GM19372 (cell line): ENCODE results near the gene RBM19.

Source experiments
- ATAC-seq: cut with Tn5 transposase; IDR thresholded peaks from one replicate; pipeline ENCODE4 v1.9.1; 2021; ENCODE audit warnings: mild to moderate bottlenecking, low read depth, moderate library complexity; ENCODE audit not compliant: unreplicated experiment

Gene RBM19

GRCh38 chr12:113837528-113838296, 128.4 kb downstream of the RBM19 start:
- ATAC-seq, result no peak

GRCh38 chr12:113837084-113837483, 129.0 kb downstream of the RBM19 start:
- ATAC-seq, result no peak

GRCh38 chr12:113835896-113836295, 130.2 kb downstream of the RBM19 start:
- no peak for ATAC-seq

DNA sequence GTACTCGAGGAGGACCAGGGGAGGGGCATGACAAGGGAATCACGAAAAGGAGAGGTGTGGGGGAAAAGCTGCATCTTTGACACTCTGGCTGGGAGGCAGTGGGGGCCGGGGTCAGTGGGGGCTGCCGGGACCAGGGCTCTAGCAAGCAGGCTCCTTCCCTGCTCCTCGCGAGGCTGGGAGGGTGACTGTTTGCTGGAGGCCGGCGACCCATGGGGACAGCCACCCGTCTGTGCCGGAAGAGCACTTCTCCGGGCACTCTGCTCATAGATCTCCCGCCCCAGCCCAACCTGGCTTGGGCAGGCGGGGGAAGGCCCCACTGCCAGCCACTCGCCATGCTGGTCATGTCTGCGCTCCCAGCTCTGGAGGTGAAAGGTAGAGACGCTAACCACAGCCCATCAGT, 130.7 kb downstream of the RBM19 start:
- ATAC-seq, result no peak

- ATAC-seq, result no peak
Observed at GRCh38 chr12:113833422-113833821, 132.7 kb downstream of the RBM19 start.

DNA sequence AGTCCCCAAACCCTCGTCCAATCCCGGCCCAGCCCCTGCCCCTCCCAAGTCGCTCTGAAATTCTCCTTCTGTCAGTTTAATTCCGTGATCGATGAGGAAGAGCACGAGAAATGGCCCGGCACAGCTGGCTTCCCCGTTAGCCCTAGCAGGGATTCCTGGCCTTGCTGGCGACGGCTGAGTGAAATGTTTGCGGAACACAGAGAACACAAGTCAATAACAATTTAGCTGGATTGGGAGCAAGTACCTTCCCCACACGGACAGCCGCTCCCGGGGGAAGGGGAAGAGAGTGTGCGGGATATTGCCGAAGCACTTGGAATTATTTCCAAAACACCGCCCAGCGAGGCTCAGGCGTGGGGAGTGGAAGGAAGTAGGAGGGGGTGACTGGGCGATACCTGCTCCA, 134.6 kb downstream of the RBM19 start:
- no peak for ATAC-seq

DNA sequence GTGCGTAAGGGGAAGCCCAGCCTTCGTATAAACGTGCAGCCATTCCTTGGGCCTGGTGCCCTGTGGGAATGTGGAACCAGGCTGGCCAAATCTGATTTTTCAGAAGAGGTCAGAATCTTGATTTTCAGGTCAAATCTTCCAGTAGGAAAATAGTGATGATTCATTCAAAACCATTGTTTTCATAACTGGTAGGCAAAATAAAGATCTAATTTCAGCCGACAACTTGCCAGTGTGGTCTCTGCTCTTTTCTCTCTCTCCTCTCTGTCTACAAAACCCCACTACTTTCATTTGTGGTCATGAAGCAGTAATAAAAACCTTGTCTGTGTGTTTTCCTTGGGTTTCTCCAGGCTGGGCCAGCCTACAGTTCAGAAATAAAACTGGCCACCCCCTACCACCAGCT, 135.1 kb downstream of the RBM19 start:
- no peak for ATAC-seq

- ATAC-seq, result no peak
Observed at GRCh38 chr12:113829212-113829611, 136.9 kb downstream of the RBM19 start.

DNA sequence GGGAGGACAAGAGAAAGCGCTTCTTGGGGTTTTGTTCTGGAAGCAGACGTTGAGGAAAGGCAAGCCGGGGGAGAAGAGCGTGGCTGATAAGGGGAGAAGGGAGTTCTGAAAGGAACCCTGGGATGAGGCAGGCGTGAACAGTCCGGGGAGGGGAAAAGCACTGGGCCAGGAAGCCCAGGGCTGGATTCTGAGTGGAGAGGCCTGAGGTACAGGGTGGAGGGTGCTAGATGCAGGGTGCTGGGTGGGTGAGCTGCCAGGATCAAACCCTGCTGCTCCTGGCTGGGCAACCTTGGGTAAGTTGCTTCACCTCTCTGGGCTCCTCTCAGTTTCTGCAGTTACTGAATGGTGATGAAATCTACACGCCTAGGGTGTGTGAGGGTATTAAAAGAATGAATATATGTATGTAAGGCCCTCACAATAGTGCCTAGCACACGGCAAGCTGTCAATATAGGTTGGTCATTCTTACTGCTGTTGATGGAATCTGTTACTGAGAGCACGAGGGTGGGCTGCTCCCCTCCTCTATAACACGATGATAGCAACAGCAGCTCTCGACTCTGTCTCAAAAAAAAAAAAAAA, 138.5 kb downstream of the RBM19 start:
- ATAC-seq, result no peak

DNA sequence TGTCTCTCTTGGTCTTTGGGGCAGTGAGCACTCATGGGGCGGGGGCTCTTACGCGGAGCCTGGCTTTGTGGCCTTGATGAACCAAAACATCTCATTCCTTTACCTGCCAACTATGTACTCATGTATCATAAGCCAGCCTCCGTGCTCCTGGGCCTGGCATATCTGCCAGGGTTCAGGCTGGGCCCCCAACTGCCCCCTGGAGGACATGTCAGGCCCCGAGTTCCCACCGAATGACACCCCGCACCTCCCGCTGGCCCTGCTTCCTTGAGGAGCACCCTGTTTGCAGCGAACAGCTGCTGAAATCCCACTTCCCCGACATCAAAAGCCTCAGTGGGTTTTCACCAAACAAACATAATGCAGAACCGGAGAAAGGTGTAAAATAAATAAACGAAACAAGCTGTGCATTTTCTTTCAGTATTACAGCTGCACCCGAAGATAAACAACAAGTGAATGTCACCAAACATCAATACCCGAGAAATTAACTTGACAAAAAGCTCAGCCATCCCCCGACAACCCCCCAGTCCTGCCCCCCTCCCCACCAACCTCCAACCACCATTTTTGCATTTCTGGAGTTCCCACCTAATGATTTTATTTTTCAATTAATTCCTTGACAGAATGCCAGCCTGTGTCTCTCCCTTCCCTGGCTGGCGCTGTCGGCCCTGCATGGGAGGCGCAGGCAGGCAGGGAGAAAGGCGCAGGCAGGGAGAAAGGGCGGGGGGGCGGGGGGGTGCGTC, 139.2 kb downstream of the RBM19 start:
- no peak for ATAC-seq

DNA sequence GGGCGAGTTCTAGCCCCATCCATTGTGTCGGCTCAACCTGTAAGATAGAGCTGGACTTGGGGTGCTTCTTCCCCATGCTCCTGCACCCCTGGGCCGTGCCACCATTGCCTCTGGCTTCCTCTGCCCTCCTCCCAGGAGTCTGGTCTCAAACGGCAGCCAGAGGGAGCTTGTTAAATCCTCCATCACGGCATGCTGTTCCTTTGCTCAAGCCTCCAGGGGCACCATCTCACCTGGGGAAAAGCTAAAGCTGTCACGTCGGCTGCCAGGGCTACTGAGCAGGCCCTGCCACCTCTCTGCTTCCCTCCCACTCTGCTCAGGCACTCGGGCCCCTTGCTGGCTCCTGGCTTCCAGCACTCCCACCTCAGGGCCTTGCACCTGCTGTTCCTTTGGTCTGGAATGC, 140.4 kb downstream of the RBM19 start:
- no peak for ATAC-seq

DNA sequence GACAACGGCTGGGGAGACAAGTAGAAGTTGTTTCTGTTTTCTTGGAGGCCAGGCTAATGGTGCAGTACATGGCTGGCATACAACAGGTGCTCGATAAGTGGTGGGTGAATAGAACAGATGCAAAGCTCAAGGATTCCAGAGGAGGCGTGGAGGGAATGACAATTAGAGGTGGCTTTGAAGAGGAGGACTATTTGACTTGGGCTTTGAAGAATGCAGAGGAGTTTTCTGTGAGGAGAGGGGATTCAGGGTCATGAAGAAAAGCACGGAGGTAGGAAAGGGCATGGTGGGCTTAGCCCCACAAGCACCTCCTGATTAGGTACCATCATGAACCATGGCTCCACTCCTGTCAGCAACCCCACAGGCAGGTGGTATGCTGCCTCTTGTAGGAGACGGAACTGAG, 142.3 kb downstream of the RBM19 start:
- no peak for ATAC-seq

GRCh38 chr12:113823016-113823415, 143.1 kb downstream of the RBM19 start:
- ATAC-seq, result no peak

DNA sequence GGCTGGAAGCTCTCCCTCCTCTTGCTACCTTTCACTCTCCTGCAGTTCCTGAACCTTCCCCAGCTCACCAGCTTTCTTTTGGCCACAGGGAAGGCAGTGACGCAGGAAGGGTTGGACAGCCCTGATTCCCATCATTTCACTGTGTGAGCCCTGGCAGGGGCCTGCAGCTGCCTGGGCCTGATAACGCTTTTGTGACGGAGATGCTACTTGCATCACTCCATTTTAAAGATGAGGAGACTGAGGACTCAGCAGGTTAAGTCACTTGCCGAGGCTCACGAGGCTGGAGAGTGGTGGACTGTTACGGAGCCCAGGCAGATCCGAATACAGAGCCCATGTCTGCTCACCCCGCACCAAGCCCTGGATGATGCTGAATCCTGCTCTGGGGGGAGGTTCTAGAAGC, 145.3 kb downstream of the RBM19 start:
- no peak for ATAC-seq

DNA sequence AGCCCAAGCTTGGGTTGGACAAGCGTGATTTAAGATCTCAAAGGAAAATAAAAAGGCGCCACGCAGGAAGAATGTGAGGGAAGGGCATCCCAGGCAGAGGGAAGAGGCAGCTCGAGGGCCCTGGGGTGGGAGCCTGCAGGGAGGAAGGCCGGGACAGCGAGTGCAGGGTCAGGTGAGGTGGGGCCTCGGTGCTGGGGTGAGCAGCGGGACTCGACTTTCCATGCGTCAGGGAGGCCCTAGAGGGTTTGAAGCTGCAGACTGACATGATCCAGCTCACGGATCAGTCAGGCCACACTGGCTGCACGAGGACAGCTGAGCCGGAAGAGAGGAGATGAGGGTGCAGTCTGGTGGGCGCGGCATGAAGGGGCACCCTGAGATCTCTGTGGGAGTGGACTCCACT, 145.8 kb downstream of the RBM19 start:
- no peak for ATAC-seq

DNA sequence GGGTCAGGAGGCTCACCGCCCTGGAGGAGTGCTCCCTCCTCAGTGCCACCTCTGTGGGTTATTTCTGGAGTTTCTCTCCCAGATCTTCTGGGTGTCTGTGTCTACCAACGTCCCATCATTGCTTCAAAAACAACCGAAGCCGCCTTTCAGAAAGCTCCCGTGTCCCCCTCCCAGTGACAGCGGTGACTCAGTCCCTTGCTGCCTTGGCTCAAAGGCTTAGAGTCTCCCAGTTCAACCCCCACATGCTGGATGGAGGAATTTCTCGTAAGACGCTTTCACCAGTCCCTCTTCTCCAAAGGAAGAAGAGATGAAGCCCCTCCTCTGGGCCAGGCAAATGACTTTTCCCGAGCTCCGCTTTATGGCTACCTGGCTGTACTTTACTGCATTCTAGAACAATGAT, 146.6 kb downstream of the RBM19 start:
- no peak for ATAC-seq

- no peak for ATAC-seq
Observed at GRCh38 chr12:113818833-113819232, 147.3 kb downstream of the RBM19 start.

DNA sequence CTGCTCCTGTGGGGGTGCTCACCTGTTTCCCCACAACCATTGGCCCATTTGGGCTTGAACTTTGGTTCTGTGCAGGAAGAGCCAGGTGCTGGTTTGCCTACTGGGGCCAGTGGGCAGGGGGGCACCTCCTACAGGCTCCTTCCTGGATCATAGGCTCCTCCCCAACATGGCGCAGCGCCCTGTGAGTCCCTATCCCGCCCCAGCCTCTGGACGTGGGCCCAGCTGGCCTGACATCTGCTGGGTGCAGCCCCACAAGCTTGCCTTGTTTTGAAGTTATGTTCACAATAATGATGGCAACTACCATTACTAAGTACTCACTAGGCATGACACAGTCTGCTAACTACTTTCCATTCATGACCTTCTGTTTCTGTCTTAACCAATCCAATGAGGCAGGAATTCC, 147.8 kb downstream of the RBM19 start:
- ATAC-seq, result no peak

DNA sequence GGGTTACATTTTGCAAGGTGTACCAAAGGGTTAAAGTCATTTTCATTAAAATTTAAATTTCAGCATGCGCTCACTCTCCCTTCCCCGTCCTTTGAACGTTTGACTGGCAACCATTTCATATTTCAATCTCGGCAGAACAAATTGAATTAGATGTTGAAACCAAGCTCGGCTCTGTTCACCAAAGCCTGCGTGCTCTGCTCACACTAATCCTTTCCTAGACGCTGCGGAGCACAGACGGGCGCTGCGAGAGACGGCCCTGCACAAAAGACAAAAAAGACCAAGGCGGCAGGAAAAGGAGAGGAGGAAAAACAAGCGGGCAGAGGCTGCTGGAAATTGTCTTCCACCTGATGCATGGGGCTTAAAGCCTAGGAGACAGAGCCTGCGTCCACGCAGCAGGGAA, 149.3 kb downstream of the RBM19 start:
- no peak for ATAC-seq

GRCh38 chr12:113815031-113815430, 151.1 kb downstream of the RBM19 start:
- ATAC-seq, result no peak

DNA sequence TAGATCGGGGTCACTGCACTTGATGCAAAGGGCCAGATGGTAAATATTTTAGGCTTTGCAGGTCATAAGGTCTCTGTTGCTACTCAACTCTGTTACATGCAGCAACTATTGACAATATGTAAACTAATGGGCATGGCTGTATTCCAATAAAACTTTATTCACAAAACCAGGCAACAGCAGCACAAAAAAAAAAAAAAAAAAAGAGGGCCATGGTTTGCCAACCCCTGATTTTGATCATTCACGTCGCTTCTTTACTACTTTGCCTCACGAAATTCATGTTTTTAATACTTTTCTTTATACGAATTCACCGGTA, 152.9 kb downstream of the RBM19 start:
- no peak for ATAC-seq
